Measurements from ENCODE around the gene TRIM41.
"Not testable (repeated sequence)": the region's sequence is repeated elsewhere in the genome, so short reads cannot be mapped to it uniquely, and the experiment has no call there.

The TRIM41 gene

GRCh38 chr5:181211208-181211607 is 11.9 kb upstream of the TRIM41 start:
- no peaks in the 10 kb centered on the region for H3K36me3 ChIP-seq (ENCODE audit: control insufficient read depth, insufficient read depth, low read length)
- H3K9me3 ChIP-seq (ENCODE audit: control insufficient read depth, low read length) = no peaks in the 10 kb centered on the region
- H3K4me3 ChIP-seq (ENCODE audit: insufficient read depth, low read depth, low read length) = no peak overlapping the region
- WGBS, 2 experiments = 46 to 47% methylated on average over 7 of the region's 7 CpGs
- no peak overlapping the region for H3K27ac ChIP-seq (ENCODE audit: insufficient read depth, low read depth, low read length, poor library complexity, severe bottlenecking)
- peaks cover 35% of the 10 kb centered on the region for H3K27me3 ChIP-seq (ENCODE audit: control insufficient read depth, insufficient read depth, low read length, poor library complexity, severe bottlenecking)
- no peaks in the 10 kb centered on the region for H3K4me1 ChIP-seq (ENCODE audit: control insufficient read depth, insufficient read depth, low read length)

DNA sequence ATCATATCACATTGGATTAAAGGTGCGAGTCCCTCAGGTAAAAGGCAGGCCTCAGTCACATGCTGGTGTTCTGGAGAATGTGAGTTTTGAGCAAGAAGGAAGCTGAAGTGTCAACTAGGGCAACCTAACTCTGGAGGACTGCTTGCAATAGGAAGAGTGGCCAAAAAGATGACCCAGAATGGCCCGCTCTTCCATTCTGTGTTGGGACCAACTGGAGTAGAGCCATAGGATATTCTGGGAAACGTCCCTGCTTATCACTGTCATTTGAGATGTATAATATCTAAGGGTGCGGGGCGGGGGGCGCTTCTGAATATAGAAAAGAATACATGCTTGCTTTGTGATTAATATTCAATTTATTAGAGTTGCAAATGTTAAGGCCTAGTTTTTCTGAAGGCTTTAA is 11.0 kb upstream of the TRIM41 start:
- H3K4me1 ChIP-seq (ENCODE audit: control insufficient read depth, insufficient read depth, low read length) = no peaks in the 10 kb centered on the region
- H3K27ac ChIP-seq (ENCODE audit: insufficient read depth, low read depth, low read length, poor library complexity, severe bottlenecking) = no peak overlapping the region
- no peak overlapping the region for H3K4me3 ChIP-seq (ENCODE audit: insufficient read depth, low read depth, low read length)
- peaks cover 39% of the 10 kb centered on the region for H3K27me3 ChIP-seq (ENCODE audit: control insufficient read depth, insufficient read depth, low read length, poor library complexity, severe bottlenecking)
- no peaks in the 10 kb centered on the region for H3K9me3 ChIP-seq (ENCODE audit: control insufficient read depth, low read length)
- WGBS, 2 experiments = 93 to 95% methylated on average over 6 of the region's 6 CpGs
- no peaks in the 10 kb centered on the region for H3K36me3 ChIP-seq (ENCODE audit: control insufficient read depth, insufficient read depth, low read length)

DNA sequence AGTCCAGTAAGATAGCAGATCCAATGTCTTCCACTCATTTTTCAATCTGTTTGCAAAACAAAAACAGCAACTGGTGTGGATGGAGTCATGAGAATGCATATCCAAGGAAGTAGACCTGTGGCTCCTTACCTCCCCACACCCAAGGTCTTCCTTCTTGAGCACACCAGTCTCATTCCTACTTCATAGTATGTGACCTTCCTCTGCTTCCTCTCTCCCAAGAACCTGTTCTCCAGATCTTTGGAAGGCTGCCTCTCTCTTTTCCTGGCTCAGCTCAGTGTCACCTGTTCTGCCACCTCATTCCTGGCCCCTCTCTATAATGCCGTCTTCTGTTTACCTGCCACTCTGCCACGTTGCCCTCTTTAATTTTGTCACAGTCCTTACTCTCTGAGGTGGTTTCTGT is 10.1 kb upstream of the TRIM41 start:
- Histone ChIP-seq H3K4me1 (ENCODE audit: control insufficient read depth, insufficient read depth, low read length) (no peaks in the 10 kb centered on the region), H3K4me3 (ENCODE audit: insufficient read depth, low read depth, low read length) (no peak overlapping the region), H3K36me3 (ENCODE audit: control insufficient read depth, insufficient read depth, low read length) (no peaks in the 10 kb centered on the region), H3K9me3 (ENCODE audit: control insufficient read depth, low read length) (no peaks in the 10 kb centered on the region), H3K27me3 (ENCODE audit: control insufficient read depth, insufficient read depth, low read length, poor library complexity, severe bottlenecking) (peaks cover 47% of the 10 kb centered on the region), H3K27ac (ENCODE audit: insufficient read depth, low read depth, low read length, poor library complexity, severe bottlenecking) (no peak overlapping the region)
- WGBS, 2 experiments = 63 to 65% methylated on average over 2 of the region's 2 CpGs

- 90 to 92% methylated on average over 10 of the region's 10 CpGs for WGBS, 2 experiments
- H3K4me1 ChIP-seq (ENCODE audit: control insufficient read depth, insufficient read depth, low read length); H3K4me3 ChIP-seq (ENCODE audit: insufficient read depth, low read depth, low read length); H3K36me3 ChIP-seq (ENCODE audit: control insufficient read depth, insufficient read depth, low read length); H3K27ac ChIP-seq (ENCODE audit: insufficient read depth, low read depth, low read length, poor library complexity, severe bottlenecking); H3K9me3 ChIP-seq (ENCODE audit: control insufficient read depth, low read length): not testable (repeated sequence)
- H3K27me3 ChIP-seq (ENCODE audit: control insufficient read depth, insufficient read depth, low read length, poor library complexity, severe bottlenecking) = peaks cover 49% of the 10 kb centered on the region
Measured at GRCh38 chr5:181214249-181214648, 8.8 kb upstream of the TRIM41 start.

DNA sequence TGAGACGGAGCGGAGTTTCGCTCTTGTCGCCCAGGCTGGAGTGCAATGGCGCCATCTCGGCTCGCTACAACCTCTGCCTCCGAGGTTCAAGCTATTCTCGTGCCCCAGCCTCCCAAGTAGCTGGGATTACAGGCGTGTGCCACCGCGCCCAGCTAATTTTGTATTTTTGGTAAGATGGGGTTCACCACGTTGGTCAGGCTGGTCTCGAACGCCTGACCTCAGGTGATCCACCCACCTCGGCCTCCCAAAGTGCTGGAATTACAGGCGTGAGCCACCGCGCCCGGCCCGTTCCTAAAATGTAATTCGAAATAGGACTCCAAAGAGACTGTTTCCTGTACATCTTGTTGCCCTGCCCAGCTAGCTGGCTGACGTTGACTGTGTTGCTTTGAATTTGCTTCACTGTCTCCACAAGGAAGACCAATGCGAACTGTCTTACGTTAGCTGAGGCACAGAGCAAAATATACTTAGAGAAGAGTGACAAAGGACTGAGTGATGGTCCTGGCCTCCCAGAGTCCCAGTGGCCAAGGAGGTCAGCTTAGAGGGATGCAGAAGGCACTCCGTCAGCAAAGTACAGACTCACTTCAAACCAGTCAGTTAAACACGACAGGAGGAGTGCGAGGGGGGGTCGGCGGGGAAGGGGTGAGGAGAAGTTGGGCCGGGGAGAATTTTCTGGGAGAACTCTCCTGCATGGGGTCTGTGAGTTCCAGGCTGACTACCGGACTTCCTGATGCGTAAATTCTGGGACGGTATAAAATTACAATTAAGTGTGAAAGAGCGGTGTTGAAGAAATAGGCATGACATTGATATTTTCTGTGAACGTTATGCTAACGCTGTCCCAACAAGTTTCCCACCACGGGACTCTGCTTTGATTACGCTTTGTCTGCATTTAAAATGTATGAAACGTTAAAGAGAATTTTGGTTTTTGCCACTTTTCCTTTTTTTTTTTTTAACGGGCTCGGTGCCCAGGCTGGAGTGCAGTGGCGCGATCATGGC is 6.8 kb upstream of the TRIM41 start:
- 64 to 65% methylated on average over 42 to 44 of the region's 44 CpGs for WGBS, 2 experiments
- peaks cover 45% of the 10 kb centered on the region for H3K27me3 ChIP-seq (ENCODE audit: control insufficient read depth, insufficient read depth, low read length, poor library complexity, severe bottlenecking)
- no peaks in the 10 kb centered on the region for H3K9me3 ChIP-seq (ENCODE audit: control insufficient read depth, low read length)
- H3K36me3 ChIP-seq (ENCODE audit: control insufficient read depth, insufficient read depth, low read length) = no peaks in the 10 kb centered on the region
- no peak overlapping the region for H3K27ac ChIP-seq (ENCODE audit: insufficient read depth, low read depth, low read length, poor library complexity, severe bottlenecking)
- H3K4me3 ChIP-seq (ENCODE audit: insufficient read depth, low read depth, low read length) = peak overlapping the region; percentile 18
- no peaks in the 10 kb centered on the region for H3K4me1 ChIP-seq (ENCODE audit: control insufficient read depth, insufficient read depth, low read length)

- Histone ChIP-seq H3K4me1 (ENCODE audit: control insufficient read depth, insufficient read depth, low read length) (no peaks in the 10 kb centered on the region), H3K27ac (ENCODE audit: insufficient read depth, low read depth, low read length, poor library complexity, severe bottlenecking) (no peak overlapping the region), H3K4me3 (ENCODE audit: insufficient read depth, low read depth, low read length) (peak overlapping the region; percentile 42), H3K36me3 (ENCODE audit: control insufficient read depth, insufficient read depth, low read length) (no peaks in the 10 kb centered on the region), H3K9me3 (ENCODE audit: control insufficient read depth, low read length) (no peaks in the 10 kb centered on the region), H3K27me3 (ENCODE audit: control insufficient read depth, insufficient read depth, low read length, poor library complexity, severe bottlenecking) (peaks cover 38% of the 10 kb centered on the region)
- 1 to 2% methylated on average over 46 of the region's 46 CpGs for WGBS, 2 experiments
Measured at GRCh38 chr5:181217111-181217802, 5.8 kb upstream of the TRIM41 start.

DNA sequence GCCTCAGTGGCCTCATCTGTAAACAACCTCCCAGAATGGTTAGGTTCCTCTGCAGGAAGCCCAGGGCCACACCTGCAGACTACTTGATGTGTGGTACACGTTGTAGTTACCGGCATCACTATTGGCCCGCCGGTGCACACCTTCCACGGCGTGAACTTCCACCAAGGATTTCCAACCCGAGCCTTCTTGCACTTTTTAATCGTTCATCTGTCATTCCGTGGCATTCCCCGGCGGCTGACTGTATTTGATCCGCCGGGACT is 5.3 kb upstream of the TRIM41 start:
- WGBS, 2 experiments = 8 to 11% methylated on average over 13 of the region's 13 CpGs
- Histone ChIP-seq H3K4me1 (ENCODE audit: control insufficient read depth, insufficient read depth, low read length) (no peaks in the 10 kb centered on the region), H3K27ac (ENCODE audit: insufficient read depth, low read depth, low read length, poor library complexity, severe bottlenecking) (no peak overlapping the region), H3K9me3 (ENCODE audit: control insufficient read depth, low read length) (no peaks in the 10 kb centered on the region), H3K27me3 (ENCODE audit: control insufficient read depth, insufficient read depth, low read length, poor library complexity, severe bottlenecking) (peaks cover 34% of the 10 kb centered on the region), H3K36me3 (ENCODE audit: control insufficient read depth, insufficient read depth, low read length) (no peaks in the 10 kb centered on the region), H3K4me3 (ENCODE audit: insufficient read depth, low read depth, low read length) (peak overlapping the region; percentile 42)

DNA sequence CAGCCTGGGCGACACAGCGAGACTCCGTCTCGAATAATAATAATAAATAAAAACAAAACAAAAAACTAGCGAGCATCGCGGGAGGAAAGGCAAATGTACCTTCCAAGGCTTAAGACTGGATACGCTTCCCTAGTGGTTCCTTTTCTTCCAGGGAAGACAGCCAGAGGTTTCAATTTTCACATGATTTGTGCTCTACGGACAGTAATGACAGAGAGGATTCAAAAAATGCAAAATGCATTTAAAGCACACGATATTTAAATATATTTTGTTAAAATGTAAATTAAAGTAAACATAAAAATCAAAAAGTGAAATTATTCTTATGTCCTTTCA is 4.3 kb upstream of the TRIM41 start:
- WGBS, 2 experiments = 69% methylated on average over 9 of the region's 10 CpGs
- Histone ChIP-seq H3K27me3 (ENCODE audit: control insufficient read depth, insufficient read depth, low read length, poor library complexity, severe bottlenecking) (peaks cover 24% of the 10 kb centered on the region), H3K4me3 (ENCODE audit: insufficient read depth, low read depth, low read length) (peak overlapping the region; percentile 42), H3K9me3 (ENCODE audit: control insufficient read depth, low read length) (no peaks in the 10 kb centered on the region), H3K36me3 (ENCODE audit: control insufficient read depth, insufficient read depth, low read length) (no peaks in the 10 kb centered on the region), H3K4me1 (ENCODE audit: control insufficient read depth, insufficient read depth, low read length) (no peaks in the 10 kb centered on the region), H3K27ac (ENCODE audit: insufficient read depth, low read depth, low read length, poor library complexity, severe bottlenecking) (no peak overlapping the region)

GRCh38 chr5:181219262-181220177 is 3.6 kb upstream of the TRIM41 start:
- Histone ChIP-seq H3K4me1 (ENCODE audit: control insufficient read depth, insufficient read depth, low read length) (peaks cover 2% of the 10 kb centered on the region), H3K27ac (ENCODE audit: insufficient read depth, low read depth, low read length, poor library complexity, severe bottlenecking) (no peak overlapping the region), H3K36me3 (ENCODE audit: control insufficient read depth, insufficient read depth, low read length) (no peaks in the 10 kb centered on the region), H3K27me3 (ENCODE audit: control insufficient read depth, insufficient read depth, low read length, poor library complexity, severe bottlenecking) (peaks cover 24% of the 10 kb centered on the region), H3K9me3 (ENCODE audit: control insufficient read depth, low read length) (no peaks in the 10 kb centered on the region), H3K4me3 (ENCODE audit: insufficient read depth, low read depth, low read length) (no peak overlapping the region)
- WGBS, 2 experiments = 94 to 95% methylated on average over 49 of the region's 49 CpGs

DNA sequence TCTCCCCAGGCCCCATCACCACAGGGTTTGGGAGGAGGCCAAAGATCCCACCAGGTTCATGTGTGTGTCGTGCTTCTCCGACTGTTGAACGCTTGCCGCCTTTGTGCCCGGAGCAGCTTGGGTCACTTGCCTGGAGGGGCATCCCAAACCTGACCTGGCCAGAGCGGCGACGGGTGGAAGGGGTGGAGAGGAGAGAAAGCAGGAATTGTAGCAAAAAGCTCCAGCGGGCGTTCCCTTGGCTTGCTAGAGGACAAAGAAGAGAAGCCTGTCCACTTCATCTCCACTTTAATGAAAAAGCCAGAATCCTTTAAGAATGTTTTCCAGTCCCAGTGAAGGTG is 2.9 kb upstream of the TRIM41 start:
- H3K27ac ChIP-seq (ENCODE audit: insufficient read depth, low read depth, low read length, poor library complexity, severe bottlenecking) = no peak overlapping the region
- H3K9me3 ChIP-seq (ENCODE audit: control insufficient read depth, low read length) = no peaks in the 10 kb centered on the region
- H3K4me3 ChIP-seq (ENCODE audit: insufficient read depth, low read depth, low read length) = no peak overlapping the region
- no peaks in the 10 kb centered on the region for H3K36me3 ChIP-seq (ENCODE audit: control insufficient read depth, insufficient read depth, low read length)
- 93% methylated on average over 10 of the region's 10 CpGs for WGBS, 2 experiments
- peaks cover 24% of the 10 kb centered on the region for H3K27me3 ChIP-seq (ENCODE audit: control insufficient read depth, insufficient read depth, low read length, poor library complexity, severe bottlenecking)
- H3K4me1 ChIP-seq (ENCODE audit: control insufficient read depth, insufficient read depth, low read length) = peaks cover 4% of the 10 kb centered on the region

All from ectodermal cell (in vitro differentiated cells).